Measurements from ENCODE around the gene FBH1.

Gene FBH1

GRCh38 chr10:5890452-5890915 lies 441 bp downstream of the FBH1 start:
- Histone ChIP-seq H3K4me1 (no peaks in the 10 kb centered on the region; the same call in 1 of the 2 replicates), H3K9me3 (no peaks in the 10 kb centered on the region), H3K4me3 (ENCODE audit: low read depth, low read length) (peak overlapping the region; percentile 79), H3K36me3 (peaks cover 14% of the 10 kb centered on the region), H3K27me3 (no peaks in the 10 kb centered on the region)
- no peak for TF ChIP-seq CTCF (IDR thresholded peaks at IDR 0.05; ENCODE audit: low read depth, low read length)
- peak; percentile 41 for DNase-seq

- no peak for DNase-seq
- no peak for TF ChIP-seq CTCF (IDR thresholded peaks at IDR 0.05; ENCODE audit: low read depth, low read length)
- H3K36me3 ChIP-seq = peaks cover 20% of the 10 kb centered on the region
Observed at GRCh38 chr10:5891009-5891408, 966 bp downstream of the FBH1 start.

DNA sequence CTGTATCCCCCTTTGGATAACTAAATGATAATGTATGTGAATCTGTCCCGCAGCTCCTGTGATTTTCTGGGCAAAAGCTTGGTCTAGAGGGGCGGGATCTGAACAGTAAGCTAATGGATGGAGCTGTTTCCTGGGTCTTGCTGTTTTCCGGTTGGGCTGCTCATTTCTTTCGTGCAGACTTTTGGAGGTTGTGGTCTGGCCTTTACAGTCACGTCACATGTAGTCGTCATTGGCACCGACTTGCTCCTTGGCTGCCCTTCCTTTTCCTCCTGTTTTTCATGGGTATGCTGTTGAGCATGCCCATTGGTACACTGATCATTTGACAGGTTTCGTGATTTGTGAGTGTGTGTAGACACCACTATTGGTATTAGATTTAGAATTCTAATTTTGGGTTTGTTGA lies 2.0 kb downstream of the FBH1 start:
- Histone ChIP-seq H3K4me3 (ENCODE audit: low read depth, low read length) (no peak overlapping the region), H3K4me1 (no peaks in the 10 kb centered on the region; the same call in 1 of the 2 replicates), H3K9me3 (no peaks in the 10 kb centered on the region), H3K36me3 (peaks cover 26% of the 10 kb centered on the region), H3K27me3 (no peaks in the 10 kb centered on the region)
- TF ChIP-seq CTCF (IDR thresholded peaks at IDR 0.05; ENCODE audit: low read depth, low read length) = no peak
- no peak for DNase-seq

More at GRCh38 chr10:5891009-5891408, 966 bp downstream of the FBH1 start:
- Histone ChIP-seq H3K27me3 (no peaks in the 10 kb centered on the region), H3K4me3 (ENCODE audit: low read depth, low read length) (peak overlapping the region; percentile 79), H3K4me1 (no peaks in the 10 kb centered on the region; the same call in 1 of the 2 replicates), H3K9me3 (no peaks in the 10 kb centered on the region)

- DNase-seq = no peak
- H3K4me1 ChIP-seq = no peaks in the 10 kb centered on the region; the same call in 1 of the 2 replicates
- no peak overlapping the region for H3K4me3 ChIP-seq (ENCODE audit: low read depth, low read length)
- TF ChIP-seq CTCF (IDR thresholded peaks at IDR 0.05; ENCODE audit: low read depth, low read length) = no peak
- H3K9me3 ChIP-seq = no peaks in the 10 kb centered on the region
- H3K27me3 ChIP-seq = no peaks in the 10 kb centered on the region
- peaks cover 26% of the 10 kb centered on the region for H3K36me3 ChIP-seq
Observed at GRCh38 chr10:5893321-5893720, 3.3 kb downstream of the FBH1 start.

- Histone ChIP-seq H3K4me1 (no peaks in the 10 kb centered on the region; the same call in 1 of the 2 replicates), H3K27me3 (no peaks in the 10 kb centered on the region), H3K36me3 (peaks cover 26% of the 10 kb centered on the region), H3K4me3 (ENCODE audit: low read depth, low read length) (no peak overlapping the region), H3K9me3 (no peaks in the 10 kb centered on the region)
- no peak for TF ChIP-seq CTCF (IDR thresholded peaks at IDR 0.05; ENCODE audit: low read depth, low read length)
- DNase-seq = no peak
Observed at GRCh38 chr10:5894403-5894802, 4.4 kb downstream of the FBH1 start.

DNA sequence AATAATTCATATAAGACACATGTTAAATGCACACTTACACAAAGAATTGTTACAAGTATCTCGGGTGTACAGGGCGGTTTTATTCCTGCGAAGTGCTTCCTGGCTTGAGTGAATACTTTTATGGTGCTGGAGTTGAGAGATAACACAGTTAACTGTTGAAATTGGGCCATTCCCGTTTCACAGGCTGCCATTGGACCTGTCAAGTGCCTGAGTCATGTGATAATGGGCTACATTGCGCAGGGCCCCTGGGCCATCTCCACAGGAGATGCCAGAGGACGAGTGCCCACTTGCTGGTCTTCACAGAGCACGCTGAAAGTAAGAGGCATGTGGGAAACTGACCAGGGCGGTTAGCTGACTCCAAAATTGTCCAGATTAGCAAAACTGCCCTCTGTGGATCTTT lies 4.8 kb downstream of the FBH1 start:
- TF ChIP-seq CTCF (IDR thresholded peaks at IDR 0.05; ENCODE audit: low read depth, low read length) = no peak
- no peak for DNase-seq
- no peaks in the 10 kb centered on the region for H3K9me3 ChIP-seq
- H3K4me3 ChIP-seq (ENCODE audit: low read depth, low read length) = no peak overlapping the region
- peaks cover 26% of the 10 kb centered on the region for H3K36me3 ChIP-seq
- no peaks in the 10 kb centered on the region; the same call in 1 of the 2 replicates for H3K4me1 ChIP-seq
- H3K27me3 ChIP-seq = no peaks in the 10 kb centered on the region

Measured in BE2C (cell line).